Adrenal gland (tissue), 5 donors: Measurements from ENCODE around the gene SETD4.

ENCODE experiments used
- POLR2A ChIP-seq, 2 donors: fragments of 450-650 bp; IDR thresholded peaks; one replicate each; pipeline ENCODE4 v1.6.1; 2017; ENCODE audit warnings: antibody characterized with exemption in 2 of 2, mild to moderate bottlenecking in 2 of 2, moderate library complexity in 1 of 2
- TF ChIP-seq, protein P1 (sequence below), 6 experiments: fragments of 450-650 bp in 4 of 6; fragments of 200-600 bp in 2 of 6; sonication (generic) in 1 of 6; IDR thresholded peaks; 1 replicate in 5 of 6; 2 replicates in 1 of 6; pipeline versions ENCODE4 v1.5.1 to v1.8.0; 2016 to 2021; ENCODE audit warnings: antibody characterized with exemption in 6 of 6, mild to moderate bottlenecking in 2 of 6, moderate library complexity in 1 of 6
- donor health status: DM: no; HTN: no; CAD: no.

DNA sequence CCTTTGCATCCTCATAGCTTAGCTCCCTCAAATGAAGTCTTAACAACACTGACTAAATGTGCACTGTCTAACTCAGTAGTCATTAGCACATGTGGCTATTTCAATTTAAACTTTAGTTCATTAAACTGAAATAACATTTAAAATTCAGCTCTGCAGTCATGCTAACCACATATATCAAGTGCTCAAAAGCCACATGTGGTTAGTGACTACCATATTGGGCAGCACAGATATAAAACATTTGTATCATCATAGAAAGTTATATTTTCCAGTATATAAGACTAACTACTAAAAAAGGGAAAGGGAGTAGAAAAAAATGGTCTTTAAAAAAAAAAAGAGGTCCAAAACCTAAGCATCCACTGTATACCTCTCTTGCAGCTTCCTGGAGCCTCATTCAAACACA lies 64.1 kb downstream of the SETD4 start:
- TF ChIP-seq, protein P1, sequence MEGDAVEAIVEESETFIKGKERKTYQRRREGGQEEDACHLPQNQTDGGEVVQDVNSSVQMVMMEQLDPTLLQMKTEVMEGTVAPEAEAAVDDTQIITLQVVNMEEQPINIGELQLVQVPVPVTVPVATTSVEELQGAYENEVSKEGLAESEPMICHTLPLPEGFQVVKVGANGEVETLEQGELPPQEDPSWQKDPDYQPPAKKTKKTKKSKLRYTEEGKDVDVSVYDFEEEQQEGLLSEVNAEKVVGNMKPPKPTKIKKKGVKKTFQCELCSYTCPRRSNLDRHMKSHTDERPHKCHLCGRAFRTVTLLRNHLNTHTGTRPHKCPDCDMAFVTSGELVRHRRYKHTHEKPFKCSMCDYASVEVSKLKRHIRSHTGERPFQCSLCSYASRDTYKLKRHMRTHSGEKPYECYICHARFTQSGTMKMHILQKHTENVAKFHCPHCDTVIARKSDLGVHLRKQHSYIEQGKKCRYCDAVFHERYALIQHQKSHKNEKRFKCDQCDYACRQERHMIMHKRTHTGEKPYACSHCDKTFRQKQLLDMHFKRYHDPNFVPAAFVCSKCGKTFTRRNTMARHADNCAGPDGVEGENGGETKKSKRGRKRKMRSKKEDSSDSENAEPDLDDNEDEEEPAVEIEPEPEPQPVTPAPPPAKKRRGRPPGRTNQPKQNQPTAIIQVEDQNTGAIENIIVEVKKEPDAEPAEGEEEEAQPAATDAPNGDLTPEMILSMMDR (IDR thresholded peaks at IDR 0.05) = no peak
- no peak for TF ChIP-seq POLR2A (IDR thresholded peaks at IDR 0.05)
